ENCODE results near the gene UQCC3. TPM values are rescaled to one million over a fixed set of nuclear protein-coding genes. Genes with fewer than 3 reads are reported as not detected.

UQCC3 gene
- total and polyA plus RNA-seq, 9 of the 15 experiments (the other 6 are each of a cell fraction or from before 2014, with no cell fraction given), result 3.3 to 44.3 (median 8.0) TPM

DNA sequence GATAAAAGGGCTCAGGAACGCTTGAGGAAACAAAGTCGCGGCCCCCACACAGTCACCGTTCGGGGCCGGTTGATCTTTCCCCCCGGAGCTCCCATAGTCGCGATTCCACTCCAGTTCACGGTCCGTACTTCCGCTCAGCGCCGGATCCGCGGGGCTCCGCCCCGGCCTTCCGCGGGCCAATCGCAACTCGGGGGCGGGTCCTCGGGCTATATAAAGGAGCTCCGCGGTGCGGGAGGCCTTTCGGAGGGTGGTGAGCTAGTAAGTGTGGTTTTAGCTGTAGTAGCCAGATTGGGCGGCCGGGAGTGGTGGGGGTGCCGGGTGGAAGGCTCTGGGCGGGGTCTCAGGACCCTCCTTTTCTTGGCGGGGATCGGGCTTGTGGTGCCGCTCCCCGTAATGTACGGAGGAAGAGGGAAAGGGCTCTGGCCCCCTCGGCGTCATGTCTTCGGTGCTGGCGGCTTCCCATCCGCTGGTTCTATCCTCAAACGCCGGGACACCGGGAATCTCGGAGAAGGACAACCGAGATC is 6.3 kb upstream of the UQCC3 start, which contains the start of the genes C11orf98 and CSKMT (continued):
- TF ChIP-seq, protein P1, sequence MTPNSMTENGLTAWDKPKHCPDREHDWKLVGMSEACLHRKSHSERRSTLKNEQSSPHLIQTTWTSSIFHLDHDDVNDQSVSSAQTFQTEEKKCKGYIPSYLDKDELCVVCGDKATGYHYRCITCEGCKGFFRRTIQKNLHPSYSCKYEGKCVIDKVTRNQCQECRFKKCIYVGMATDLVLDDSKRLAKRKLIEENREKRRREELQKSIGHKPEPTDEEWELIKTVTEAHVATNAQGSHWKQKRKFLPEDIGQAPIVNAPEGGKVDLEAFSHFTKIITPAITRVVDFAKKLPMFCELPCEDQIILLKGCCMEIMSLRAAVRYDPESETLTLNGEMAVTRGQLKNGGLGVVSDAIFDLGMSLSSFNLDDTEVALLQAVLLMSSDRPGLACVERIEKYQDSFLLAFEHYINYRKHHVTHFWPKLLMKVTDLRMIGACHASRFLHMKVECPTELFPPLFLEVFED (CRISPR knock-in tag; conservative IDR thresholded peaks at IDR 0.05), result peak; percentile 95
- TF ChIP-seq, protein P2, sequence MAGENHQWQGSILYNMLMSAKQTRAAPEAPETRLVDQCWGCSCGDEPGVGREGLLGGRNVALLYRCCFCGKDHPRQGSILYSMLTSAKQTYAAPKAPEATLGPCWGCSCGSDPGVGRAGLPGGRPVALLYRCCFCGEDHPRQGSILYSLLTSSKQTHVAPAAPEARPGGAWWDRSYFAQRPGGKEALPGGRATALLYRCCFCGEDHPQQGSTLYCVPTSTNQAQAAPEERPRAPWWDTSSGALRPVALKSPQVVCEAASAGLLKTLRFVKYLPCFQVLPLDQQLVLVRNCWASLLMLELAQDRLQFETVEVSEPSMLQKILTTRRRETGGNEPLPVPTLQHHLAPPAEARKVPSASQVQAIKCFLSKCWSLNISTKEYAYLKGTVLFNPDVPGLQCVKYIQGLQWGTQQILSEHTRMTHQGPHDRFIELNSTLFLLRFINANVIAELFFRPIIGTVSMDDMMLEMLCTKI (IDR thresholded peaks at IDR 0.05; ENCODE audit: partially characterized antibody), result no peak
- no peak for TF ChIP-seq SNRNP70 (optimal IDR thresholded peaks at IDR 0.05; ENCODE audit: low read depth, low read length)
- peak in 1 of 2 experiments; percentile 70; a peak in 2 of 4 replicates for TF ChIP-seq TEAD1 (CRISPR knock-in tag; IDR thresholded peaks at IDR 0.05)
- TF ChIP-seq ZNF316 (IDR thresholded peaks at IDR 0.05), result no peak
- TF ChIP-seq, protein P3, sequence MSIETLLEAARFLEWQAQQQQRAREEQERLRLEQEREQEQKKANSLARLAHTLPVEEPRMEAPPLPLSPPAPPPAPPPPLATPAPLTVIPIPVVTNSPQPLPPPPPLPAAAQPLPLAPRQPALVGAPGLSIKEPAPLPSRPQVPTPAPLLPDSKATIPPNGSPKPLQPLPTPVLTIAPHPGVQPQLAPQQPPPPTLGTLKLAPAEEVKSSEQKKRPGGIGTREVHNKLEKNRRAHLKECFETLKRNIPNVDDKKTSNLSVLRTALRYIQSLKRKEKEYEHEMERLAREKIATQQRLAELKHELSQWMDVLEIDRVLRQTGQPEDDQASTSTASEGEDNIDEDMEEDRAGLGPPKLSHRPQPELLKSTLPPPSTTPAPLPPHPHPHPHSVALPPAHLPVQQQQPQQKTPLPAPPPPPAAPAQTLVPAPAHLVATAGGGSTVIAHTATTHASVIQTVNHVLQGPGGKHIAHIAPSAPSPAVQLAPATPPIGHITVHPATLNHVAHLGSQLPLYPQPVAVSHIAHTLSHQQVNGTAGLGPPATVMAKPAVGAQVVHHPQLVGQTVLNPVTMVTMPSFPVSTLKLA (conservative IDR thresholded peaks at IDR 0.05), result peak; percentile 52 to 61; a peak in 2 of 4 replicates
- TF ChIP-seq, protein P4, sequence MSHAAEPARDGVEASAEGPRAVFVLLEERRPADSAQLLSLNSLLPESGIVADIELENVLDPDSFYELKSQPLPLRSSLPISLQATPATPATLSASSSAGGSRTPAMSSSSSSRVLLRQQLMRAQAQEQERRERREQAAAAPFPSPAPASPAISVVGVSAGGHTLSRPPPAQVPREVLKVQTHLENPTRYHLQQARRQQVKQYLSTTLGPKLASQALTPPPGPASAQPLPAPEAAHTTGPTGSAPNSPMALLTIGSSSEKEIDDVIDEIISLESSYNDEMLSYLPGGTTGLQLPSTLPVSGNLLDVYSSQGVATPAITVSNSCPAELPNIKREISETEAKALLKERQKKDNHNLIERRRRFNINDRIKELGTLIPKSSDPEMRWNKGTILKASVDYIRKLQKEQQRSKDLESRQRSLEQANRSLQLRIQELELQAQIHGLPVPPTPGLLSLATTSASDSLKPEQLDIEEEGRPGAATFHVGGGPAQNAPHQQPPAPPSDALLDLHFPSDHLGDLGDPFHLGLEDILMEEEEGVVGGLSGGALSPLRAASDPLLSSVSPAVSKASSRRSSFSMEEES (CRISPR knock-in tag; IDR thresholded peaks at IDR 0.05), result peak; percentile 36
- TF ChIP-seq CCNT2 (IDR thresholded peaks at IDR 0.05; ENCODE audit: borderline replicate concordance, extremely low read depth, insufficient read length, low read depth, low read length), result peak; percentile 70
- TF ChIP-seq, protein P5, sequence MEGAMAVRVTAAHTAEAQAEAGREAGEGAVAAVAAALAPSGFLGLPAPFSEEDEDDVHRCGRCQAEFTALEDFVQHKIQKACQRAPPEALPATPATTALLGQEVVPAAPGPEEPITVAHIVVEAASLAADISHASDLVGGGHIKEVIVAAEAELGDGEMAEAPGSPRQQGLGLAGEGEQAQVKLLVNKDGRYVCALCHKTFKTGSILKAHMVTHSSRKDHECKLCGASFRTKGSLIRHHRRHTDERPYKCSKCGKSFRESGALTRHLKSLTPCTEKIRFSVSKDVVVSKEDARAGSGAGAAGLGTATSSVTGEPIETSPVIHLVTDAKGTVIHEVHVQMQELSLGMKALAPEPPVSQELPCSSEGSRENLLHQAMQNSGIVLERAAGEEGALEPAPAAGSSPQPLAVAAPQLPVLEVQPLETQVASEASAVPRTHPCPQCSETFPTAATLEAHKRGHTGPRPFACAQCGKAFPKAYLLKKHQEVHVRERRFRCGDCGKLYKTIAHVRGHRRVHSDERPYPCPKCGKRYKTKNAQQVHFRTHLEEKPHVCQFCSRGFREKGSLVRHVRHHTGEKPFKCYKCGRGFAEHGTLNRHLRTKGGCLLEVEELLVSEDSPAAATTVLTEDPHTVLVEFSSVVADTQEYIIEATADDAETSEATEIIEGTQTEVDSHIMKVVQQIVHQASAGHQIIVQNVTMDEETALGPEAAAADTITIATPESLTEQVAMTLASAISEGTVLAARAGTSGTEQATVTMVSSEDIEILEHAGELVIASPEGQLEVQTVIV (CRISPR knock-in tag; IDR thresholded peaks at IDR 0.05; ENCODE audit: borderline replicate concordance), result 0 out of 2 replicates have a peak, but pooled peaks have one; percentile 65
- TF ChIP-seq ILF3 (IDR thresholded peaks at IDR 0.05; ENCODE audit: borderline replicate concordance), result peak; percentile 98
- peak; percentile 43; the same call in 1 of the 2 replicates for TF ChIP-seq EGR1 (conservative IDR thresholded peaks at IDR 0.05)
- TF ChIP-seq, protein P6, sequence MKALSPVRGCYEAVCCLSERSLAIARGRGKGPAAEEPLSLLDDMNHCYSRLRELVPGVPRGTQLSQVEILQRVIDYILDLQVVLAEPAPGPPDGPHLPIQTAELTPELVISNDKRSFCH (CRISPR knock-in tag; IDR thresholded peaks at IDR 0.05), result no peak
- TF ChIP-seq, protein P6 (tag; IDR thresholded peaks at IDR 0.05), result no peak
- TF ChIP-seq POLR2G (IDR thresholded peaks at IDR 0.05; ENCODE audit: low read depth, low read length), result peak; percentile 100
- TF ChIP-seq, protein P7, sequence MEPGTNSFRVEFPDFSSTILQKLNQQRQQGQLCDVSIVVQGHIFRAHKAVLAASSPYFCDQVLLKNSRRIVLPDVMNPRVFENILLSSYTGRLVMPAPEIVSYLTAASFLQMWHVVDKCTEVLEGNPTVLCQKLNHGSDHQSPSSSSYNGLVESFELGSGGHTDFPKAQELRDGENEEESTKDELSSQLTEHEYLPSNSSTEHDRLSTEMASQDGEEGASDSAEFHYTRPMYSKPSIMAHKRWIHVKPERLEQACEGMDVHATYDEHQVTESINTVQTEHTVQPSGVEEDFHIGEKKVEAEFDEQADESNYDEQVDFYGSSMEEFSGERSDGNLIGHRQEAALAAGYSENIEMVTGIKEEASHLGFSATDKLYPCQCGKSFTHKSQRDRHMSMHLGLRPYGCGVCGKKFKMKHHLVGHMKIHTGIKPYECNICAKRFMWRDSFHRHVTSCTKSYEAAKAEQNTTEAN (CRISPR knock-in tag; IDR thresholded peaks at IDR 0.05), result no peak
